Lung (tissue), 12 donors: ENCODE results near the gene EGFR. TPM values are rescaled to one million over a fixed set of nuclear protein-coding genes. Genes with fewer than 3 reads are reported as not detected.

ENCODE experiments used
- ATAC-seq: fragments of 200-7000 bp; cut with Tn5 transposase; one replicate; pipeline ENCODE4 v1.9.1; 2020; ENCODE audit warnings: moderate number of reproducible peaks; ENCODE audit not compliant: insufficient read depth, low FRiP score
- DNase-seq, 3 donors: peaks; one replicate each; pipeline ENCODE4 v3.0.0-alpha.2; 2013 to 2017
- H3K27ac ChIP-seq, 2 donors: one replicate each; pipeline ENCODE4 v1.5.1; 2013; ENCODE audit warnings: mild to moderate bottlenecking in 2 of 2, moderate library complexity in 2 of 2, control low read depth in 1 of 2, inconsistent platforms in 1 of 2, low read depth in 1 of 2, low read length in 1 of 2
- H3K27me3 ChIP-seq, 3 donors: one replicate each; pipeline ENCODE4 v1.5.1; 2013; ENCODE audit warnings: low read length in 2 of 3; ENCODE audit not compliant: control insufficient read depth in 3 of 3, insufficient read depth in 3 of 3
- H3K36me3 ChIP-seq, 4 donors: one replicate each; pipeline ENCODE4 v1.5.1; 2013; ENCODE audit warnings: low read length in 4 of 4, mild to moderate bottlenecking in 1 of 4, moderate library complexity in 1 of 4; ENCODE audit not compliant: control insufficient read depth in 4 of 4, insufficient read depth in 4 of 4
- H3K4me1 ChIP-seq, 5 donors: one replicate each; pipeline ENCODE4 v1.5.1; 2013; ENCODE audit warnings: low read length in 5 of 5, mild to moderate bottlenecking in 2 of 5, moderate library complexity in 1 of 5; ENCODE audit not compliant: control insufficient read depth in 5 of 5, insufficient read depth in 5 of 5
- H3K4me3 ChIP-seq: one replicate; pipeline ENCODE4 v1.5.1; 2013; ENCODE audit warnings: mild to moderate bottlenecking, control low read depth, moderate library complexity
- H3K9ac ChIP-seq, 2 donors: one replicate each; pipeline ENCODE4 v1.5.1; 2013; ENCODE audit warnings: low read length in 2 of 2, control low read depth in 1 of 2; ENCODE audit not compliant: insufficient read depth in 1 of 2
- H3K9me3 ChIP-seq, 4 donors: one replicate each; pipeline ENCODE4 v1.5.1; 2013; ENCODE audit warnings: low read length in 3 of 4, mild to moderate bottlenecking in 1 of 4, moderate library complexity in 1 of 4; ENCODE audit not compliant: control insufficient read depth in 4 of 4, insufficient read depth in 3 of 4
- WGBS, 2 donors: extraction: QIAGEN DNeasy Blood & Tissue Kit; methylation state at CpG; one replicate each; pipeline ENCODE4 v1.1.7; 2013; 5-methylcytosine and 5-hydroxymethylcytosine counted together
- polyA plus RNA-seq, 2 donors: library from polyadenylated mRNA; stranded (reverse); fragments of 200-250 nt; gene quantifications; one replicate each; pipeline ENCODE4 v1.2.1, GENCODE V29; 2013
- total RNA-seq, 2 donors: library from RNA; depleted of rRNA in 1 of 2; stranded (reverse); fragments of >200 nt in 1 of 2; gene quantifications; one replicate each; pipeline ENCODE4 v1.2.1, GENCODE V29; 2014 to 2021
- TF ChIP-seq, protein P1 (sequence below): IDR thresholded peaks from 2 replicates; pipeline ENCODE4 v1.5.1; 2012; ENCODE audit warnings: mild to moderate bottlenecking; ENCODE audit errors: control extremely low read depth, extremely low read depth
- donor health status: control.
- donor health status: control.
- donor health status: Bipolar disorder and iron deficiency.
- donor health status: healthy.
- donor health status: DM: yes; HTN: yes; CAD: no.

The EGFR gene
- total and polyA plus RNA-seq, 4 donors = 11.6 to 78.7 (median 37.1) TPM

DNA sequence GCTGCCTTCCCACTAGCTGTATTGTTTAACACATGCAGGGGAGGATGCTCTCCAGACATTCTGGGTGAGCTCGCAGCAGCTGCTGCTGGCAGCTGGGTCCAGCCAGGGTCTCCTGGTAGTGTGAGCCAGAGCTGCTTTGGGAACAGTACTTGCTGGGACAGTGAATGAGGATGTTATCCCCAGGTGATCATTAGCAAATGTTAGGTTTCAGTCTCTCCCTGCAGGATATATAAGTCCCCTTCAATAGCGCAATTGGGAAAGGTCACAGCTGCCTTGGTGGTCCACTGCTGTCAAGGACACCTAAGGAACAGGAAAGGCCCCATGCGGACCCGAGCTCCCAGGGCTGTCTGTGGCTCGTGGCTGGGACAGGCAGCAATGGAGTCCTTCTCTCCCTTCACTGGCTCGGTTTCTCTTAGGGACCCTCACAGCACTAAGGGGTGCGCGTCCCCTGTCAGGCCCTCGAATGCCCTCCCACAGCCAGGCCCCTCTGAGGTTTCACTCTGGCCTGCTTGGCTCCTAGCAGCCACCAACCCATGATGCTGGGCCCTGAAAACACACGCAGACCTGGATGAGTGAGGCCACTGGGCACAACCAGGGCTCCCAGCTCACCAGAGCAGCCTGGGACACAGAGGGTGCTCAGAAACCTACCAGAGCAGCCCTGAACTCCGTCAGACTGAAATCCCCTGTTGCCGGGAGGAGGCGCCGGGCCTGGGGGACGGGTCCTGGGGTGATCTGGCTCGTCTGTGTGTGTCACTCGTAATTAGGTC lies 173.3 kb downstream of the EGFR start:
- 83 to 87% methylated on average over 17 of the region's 17 CpGs for WGBS, 2 donors
- ATAC-seq (no peak), DNase-seq (peak; percentile 62 to 66 (median 63))
- peaks cover 0 to 17% (median 4%) of the 10 kb centered on the region in 4 donors for H3K36me3 ChIP-seq
- TF ChIP-seq, protein P1, sequence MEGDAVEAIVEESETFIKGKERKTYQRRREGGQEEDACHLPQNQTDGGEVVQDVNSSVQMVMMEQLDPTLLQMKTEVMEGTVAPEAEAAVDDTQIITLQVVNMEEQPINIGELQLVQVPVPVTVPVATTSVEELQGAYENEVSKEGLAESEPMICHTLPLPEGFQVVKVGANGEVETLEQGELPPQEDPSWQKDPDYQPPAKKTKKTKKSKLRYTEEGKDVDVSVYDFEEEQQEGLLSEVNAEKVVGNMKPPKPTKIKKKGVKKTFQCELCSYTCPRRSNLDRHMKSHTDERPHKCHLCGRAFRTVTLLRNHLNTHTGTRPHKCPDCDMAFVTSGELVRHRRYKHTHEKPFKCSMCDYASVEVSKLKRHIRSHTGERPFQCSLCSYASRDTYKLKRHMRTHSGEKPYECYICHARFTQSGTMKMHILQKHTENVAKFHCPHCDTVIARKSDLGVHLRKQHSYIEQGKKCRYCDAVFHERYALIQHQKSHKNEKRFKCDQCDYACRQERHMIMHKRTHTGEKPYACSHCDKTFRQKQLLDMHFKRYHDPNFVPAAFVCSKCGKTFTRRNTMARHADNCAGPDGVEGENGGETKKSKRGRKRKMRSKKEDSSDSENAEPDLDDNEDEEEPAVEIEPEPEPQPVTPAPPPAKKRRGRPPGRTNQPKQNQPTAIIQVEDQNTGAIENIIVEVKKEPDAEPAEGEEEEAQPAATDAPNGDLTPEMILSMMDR = no peak
- peaks cover 0 to 61% (median 32%) of the 10 kb centered on the region in 5 donors for H3K4me1 ChIP-seq
- H3K9ac ChIP-seq = no peak overlapping the region
- H3K4me3 ChIP-seq = no peak overlapping the region
- H3K9me3 ChIP-seq = no peaks in the 10 kb centered on the region
- peak overlapping the region in 1 of 2 donors; percentile 88 for H3K27ac ChIP-seq
- no peaks in the 10 kb centered on the region for H3K27me3 ChIP-seq

DNA sequence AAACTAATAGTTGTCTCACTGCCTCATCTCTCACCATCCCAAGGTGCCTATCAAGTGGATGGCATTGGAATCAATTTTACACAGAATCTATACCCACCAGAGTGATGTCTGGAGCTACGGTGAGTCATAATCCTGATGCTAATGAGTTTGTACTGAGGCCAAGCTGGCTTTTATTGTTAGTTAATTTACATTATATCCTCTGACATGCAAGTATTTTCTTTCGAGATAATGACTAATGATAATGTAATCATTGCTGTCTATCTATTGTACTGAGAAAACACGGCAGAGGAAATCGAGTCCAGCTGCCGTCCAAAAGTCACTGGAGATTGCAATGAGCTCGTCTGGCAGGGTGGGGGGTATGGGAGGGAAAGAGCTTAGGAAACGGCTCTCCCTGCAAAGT lies 173.9 kb downstream of the EGFR start:
- Histone ChIP-seq H3K9me3 (no peaks in the 10 kb centered on the region), H3K9ac (no peak overlapping the region), H3K27me3 (no peaks in the 10 kb centered on the region), H3K4me1 (peaks cover 0 to 56% (median 27%) of the 10 kb centered on the region in 5 donors), H3K27ac (no peak overlapping the region), H3K36me3 (peaks cover 0 to 17% (median 4%) of the 10 kb centered on the region in 4 donors), H3K4me3 (no peak overlapping the region)
- DNase-seq = peak; percentile 62 to 86 (median 71)
- TF ChIP-seq, protein P1 = no peak
- no peak for ATAC-seq
- WGBS, 2 donors = 52 to 62% methylated on average over 7 of the region's 7 CpGs

- ATAC-seq (no peak), DNase-seq (no peak)
- H3K4me3 ChIP-seq = no peak overlapping the region
- H3K27me3 ChIP-seq = no peaks in the 10 kb centered on the region
- no peak overlapping the region for H3K9ac ChIP-seq
- peaks cover 0 to 50% (median 27%) of the 10 kb centered on the region in 5 donors for H3K4me1 ChIP-seq
- TF ChIP-seq, protein P1 = no peak
- H3K9me3 ChIP-seq = no peaks in the 10 kb centered on the region
- 77 to 81% methylated on average over 9 of the region's 9 CpGs for WGBS, 2 donors
- peak overlapping the region in 1 of 2 donors; percentile 79 for H3K27ac ChIP-seq
- H3K36me3 ChIP-seq = peaks cover 0 to 17% (median 5%) of the 10 kb centered on the region in 4 donors
Observed at GRCh38 chr7:55193245-55193644, 174.4 kb downstream of the EGFR start.
